OCI-LY1 (cell line): ENCODE results near the gene OR2F2.

ENCODE experiments used
- CTCF ChIP-seq: fragments of 200-600 bp; sonication (generic), shearing (Covaris generic); IDR thresholded peaks from 2 replicates; pipeline ENCODE4 v1.5.1; 2017; ENCODE audit warnings: mild to moderate bottlenecking, antibody characterized with exemption, low read length, moderate library complexity, mixed read lengths
- EZH2 ChIP-seq: fragments of 200-600 bp; sonication (generic), shearing (Covaris generic); IDR thresholded peaks from 2 replicates; pipeline ENCODE4 v1.8.0; 2017; ENCODE audit warnings: borderline replicate concordance, mixed run types, mild to moderate bottlenecking, antibody characterized with exemption, low read length, moderate library complexity, mixed read lengths

GRCh38 chr7:143890558-143890957, 44.5 kb upstream of the OR2F2 start:
- TF ChIP-seq EZH2 = no peak
- TF ChIP-seq CTCF = no peak
